Measurements from ENCODE around the gene BLOC1S4.
"Not testable (repeated sequence)": the region's sequence is repeated elsewhere in the genome, so short reads cannot be mapped to it uniquely, and the experiment has no call there.

BLOC1S4 gene

GRCh38 chr4:6716018-6716911 lies at the start of gene BLOC1S4:
Gene BLOC1S4, plus strand, starts transcription at chr4:6716174. Its CDS starts 36 bp downstream, at chr4:6716210.
- Histone ChIP-seq H3K27ac (ENCODE audit: low read depth, low read length) (peak within 1 kb of the TSS; percentile 82), H3K9me3 (ENCODE audit: control insufficient read depth in 1 of 2, low read length in 2 of 2) (no peaks in the 10 kb centered on the region), H3K4me1 (ENCODE audit: control insufficient read depth in 1 of 2, insufficient read depth in 2 of 2, low read length in 2 of 2) (peaks cover 4 to 23% of the 10 kb centered on the region in 2 donors), H3K27me3 (ENCODE audit: control insufficient read depth in 1 of 2, insufficient read depth in 2 of 2, low read length in 2 of 2) (no peaks in the 10 kb centered on the region), H3K4me3 (ENCODE audit: low read depth in 1 of 2, low read length in 2 of 2) (peak within 1 kb of the TSS; percentile 97 to 98), H3K9ac (ENCODE audit: low read depth in 1 of 2, low read length in 2 of 2) (peak within 1 kb of the TSS; percentile 87 to 94), H3K36me3 (ENCODE audit: control insufficient read depth in 1 of 2, insufficient read depth in 2 of 2, low read length in 2 of 2) (no peaks in the 10 kb centered on the region)

DNA sequence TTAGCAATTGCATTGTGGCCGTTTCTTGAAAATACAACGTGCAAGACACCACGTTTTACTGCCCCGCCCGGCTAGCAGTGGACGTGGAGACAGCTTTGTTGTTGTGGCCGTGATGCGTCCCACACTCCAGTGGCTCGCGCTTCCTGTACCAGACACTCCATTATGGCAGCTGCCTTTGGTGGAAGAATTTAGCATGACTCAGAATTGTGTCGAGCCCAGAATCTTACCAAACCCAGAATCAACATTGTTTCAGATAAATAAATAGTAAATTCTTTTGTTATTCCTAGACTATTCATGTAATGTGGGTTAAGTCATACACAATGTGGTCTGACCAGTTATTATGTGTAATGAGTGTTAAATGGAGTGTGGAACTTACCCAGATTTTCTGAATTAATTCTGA lies 47.6 kb upstream of the BLOC1S4 start:
- no peak overlapping the region for H3K9ac ChIP-seq (ENCODE audit: low read depth in 1 of 2, low read length in 2 of 2)
- H3K4me1 ChIP-seq (ENCODE audit: control insufficient read depth in 1 of 2, insufficient read depth in 2 of 2, low read length in 2 of 2), result peaks cover 0 to 4% of the 10 kb centered on the region in 2 donors
- H3K4me3 ChIP-seq (ENCODE audit: low read depth in 1 of 2, low read length in 2 of 2), result no peak overlapping the region
- no peaks in the 10 kb centered on the region for H3K36me3 ChIP-seq (ENCODE audit: control insufficient read depth in 1 of 2, insufficient read depth in 2 of 2, low read length in 2 of 2)
- H3K27me3 ChIP-seq (ENCODE audit: control insufficient read depth in 1 of 2, insufficient read depth in 2 of 2, low read length in 2 of 2), result peaks cover 14 to 18% of the 10 kb centered on the region in 2 donors
- no peak overlapping the region for H3K27ac ChIP-seq (ENCODE audit: low read depth, low read length)
- no peaks in the 10 kb centered on the region for H3K9me3 ChIP-seq (ENCODE audit: control insufficient read depth in 1 of 2, low read length in 2 of 2)

- Histone ChIP-seq H3K4me3 (ENCODE audit: low read depth in 1 of 2, low read length in 2 of 2) (no peak overlapping the region), H3K27ac (ENCODE audit: low read depth, low read length) (no peak overlapping the region), H3K4me1 (ENCODE audit: control insufficient read depth in 1 of 2, insufficient read depth in 2 of 2, low read length in 2 of 2) (peaks cover 17 to 21% of the 10 kb centered on the region in 2 donors), H3K36me3 (ENCODE audit: control insufficient read depth in 1 of 2, insufficient read depth in 2 of 2, low read length in 2 of 2) (no peaks in the 10 kb centered on the region), H3K9me3 (ENCODE audit: control insufficient read depth in 1 of 2, low read length in 2 of 2) (no peaks in the 10 kb centered on the region), H3K27me3 (ENCODE audit: control insufficient read depth in 1 of 2, insufficient read depth in 2 of 2, low read length in 2 of 2) (no peaks in the 10 kb centered on the region), H3K9ac (ENCODE audit: low read depth in 1 of 2, low read length in 2 of 2) (no peak overlapping the region)
These were observed 44.3 kb upstream of the BLOC1S4 start for GRCh38 chr4:6671648-6672047.

GRCh38 chr4:6672131-6672530 lies 43.8 kb upstream of the BLOC1S4 start:
- H3K9ac ChIP-seq (ENCODE audit: low read depth in 1 of 2, low read length in 2 of 2), result no peak overlapping the region

DNA sequence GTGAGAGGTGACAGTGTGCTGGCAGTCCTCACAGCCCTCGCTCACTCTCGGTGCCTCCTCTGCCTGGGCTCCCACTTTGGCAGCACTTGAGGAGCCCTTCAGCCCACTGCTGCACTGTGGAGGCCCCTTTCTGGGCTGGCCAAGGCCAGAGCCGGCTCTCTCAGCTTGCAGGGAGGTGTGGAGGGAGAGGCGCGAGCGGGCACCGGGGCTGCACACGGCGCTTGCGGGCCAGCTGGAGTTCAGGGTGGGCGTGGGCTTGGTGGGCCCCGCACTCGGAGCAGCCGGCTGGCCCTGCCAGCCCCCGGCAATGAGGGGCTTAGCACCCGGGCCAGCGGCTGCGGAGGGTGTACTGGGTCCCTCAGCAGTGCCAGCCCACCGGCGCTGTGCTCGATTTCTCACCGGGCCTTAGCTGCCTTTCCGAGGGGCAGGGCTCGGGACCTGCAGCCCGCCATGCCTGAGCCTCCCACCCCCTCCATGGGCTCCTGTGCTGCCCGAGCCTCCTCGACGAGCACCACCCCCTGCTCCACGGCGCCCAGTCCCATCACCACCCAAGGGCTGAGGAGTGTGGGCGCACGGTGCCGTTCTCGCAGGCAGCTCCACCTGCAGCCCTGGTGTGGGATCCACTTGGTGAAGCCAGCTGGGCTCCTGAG lies 43.3 kb upstream of the BLOC1S4 start:
- H3K27me3 ChIP-seq (ENCODE audit: control insufficient read depth in 1 of 2, insufficient read depth in 2 of 2, low read length in 2 of 2); H3K9ac ChIP-seq (ENCODE audit: low read depth in 1 of 2, low read length in 2 of 2); H3K4me3 ChIP-seq (ENCODE audit: low read depth in 1 of 2, low read length in 2 of 2); H3K9me3 ChIP-seq (ENCODE audit: control insufficient read depth in 1 of 2, low read length in 2 of 2); H3K36me3 ChIP-seq (ENCODE audit: control insufficient read depth in 1 of 2, insufficient read depth in 2 of 2, low read length in 2 of 2); H3K27ac ChIP-seq (ENCODE audit: low read depth, low read length): not testable (repeated sequence)
- peaks cover 17 to 30% of the 10 kb centered on the region in 2 donors for H3K4me1 ChIP-seq (ENCODE audit: control insufficient read depth in 1 of 2, insufficient read depth in 2 of 2, low read length in 2 of 2)

More at GRCh38 chr4:6672131-6672530, 43.8 kb upstream of the BLOC1S4 start:
- Histone ChIP-seq H3K9me3 (ENCODE audit: control insufficient read depth in 1 of 2, low read length in 2 of 2) (no peaks in the 10 kb centered on the region), H3K27me3 (ENCODE audit: control insufficient read depth in 1 of 2, insufficient read depth in 2 of 2, low read length in 2 of 2) (no peaks in the 10 kb centered on the region), H3K36me3 (ENCODE audit: control insufficient read depth in 1 of 2, insufficient read depth in 2 of 2, low read length in 2 of 2) (no peaks in the 10 kb centered on the region), H3K4me3 (ENCODE audit: low read depth in 1 of 2, low read length in 2 of 2) (no peak overlapping the region), H3K27ac (ENCODE audit: low read depth, low read length) (no peak overlapping the region), H3K4me1 (ENCODE audit: control insufficient read depth in 1 of 2, insufficient read depth in 2 of 2, low read length in 2 of 2) (peaks cover 17 to 26% of the 10 kb centered on the region in 2 donors)

DNA sequence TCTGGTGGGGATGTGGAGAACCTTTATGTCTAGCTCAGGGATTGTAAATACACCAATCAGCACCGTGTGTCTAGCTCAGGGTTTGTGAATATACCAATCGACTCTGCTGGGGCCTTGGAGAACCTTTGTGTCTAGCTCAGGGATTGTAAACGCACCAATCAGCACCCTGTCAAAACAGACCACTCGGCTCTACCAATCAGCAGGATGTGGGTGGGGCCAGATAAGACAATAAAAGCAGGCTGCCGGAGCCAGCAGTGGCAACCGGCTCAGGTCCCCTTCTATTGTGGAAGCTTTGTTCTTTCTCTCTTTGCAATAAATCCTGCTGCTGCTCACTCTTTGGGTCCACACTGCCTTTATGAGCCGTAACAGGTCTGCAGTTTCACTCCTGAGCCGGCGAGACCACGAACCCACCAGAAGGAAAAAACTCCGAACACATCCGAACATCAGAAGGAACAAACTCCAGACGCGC lies 42.7 kb upstream of the BLOC1S4 start:
- not testable (repeated sequence) for H3K27me3 ChIP-seq (ENCODE audit: control insufficient read depth in 1 of 2, insufficient read depth in 2 of 2, low read length in 2 of 2); H3K27ac ChIP-seq (ENCODE audit: low read depth, low read length); H3K36me3 ChIP-seq (ENCODE audit: control insufficient read depth in 1 of 2, insufficient read depth in 2 of 2, low read length in 2 of 2); H3K9me3 ChIP-seq (ENCODE audit: control insufficient read depth in 1 of 2, low read length in 2 of 2)
- Histone ChIP-seq H3K9ac (ENCODE audit: low read depth in 1 of 2, low read length in 2 of 2) (peak overlapping the region; percentile 50 to 76), H3K4me1 (ENCODE audit: control insufficient read depth in 1 of 2, insufficient read depth in 2 of 2, low read length in 2 of 2) (peaks cover 17 to 30% of the 10 kb centered on the region in 2 donors), H3K4me3 (ENCODE audit: low read depth in 1 of 2, low read length in 2 of 2) (peak overlapping the region; percentile 63 to 70)

DNA sequence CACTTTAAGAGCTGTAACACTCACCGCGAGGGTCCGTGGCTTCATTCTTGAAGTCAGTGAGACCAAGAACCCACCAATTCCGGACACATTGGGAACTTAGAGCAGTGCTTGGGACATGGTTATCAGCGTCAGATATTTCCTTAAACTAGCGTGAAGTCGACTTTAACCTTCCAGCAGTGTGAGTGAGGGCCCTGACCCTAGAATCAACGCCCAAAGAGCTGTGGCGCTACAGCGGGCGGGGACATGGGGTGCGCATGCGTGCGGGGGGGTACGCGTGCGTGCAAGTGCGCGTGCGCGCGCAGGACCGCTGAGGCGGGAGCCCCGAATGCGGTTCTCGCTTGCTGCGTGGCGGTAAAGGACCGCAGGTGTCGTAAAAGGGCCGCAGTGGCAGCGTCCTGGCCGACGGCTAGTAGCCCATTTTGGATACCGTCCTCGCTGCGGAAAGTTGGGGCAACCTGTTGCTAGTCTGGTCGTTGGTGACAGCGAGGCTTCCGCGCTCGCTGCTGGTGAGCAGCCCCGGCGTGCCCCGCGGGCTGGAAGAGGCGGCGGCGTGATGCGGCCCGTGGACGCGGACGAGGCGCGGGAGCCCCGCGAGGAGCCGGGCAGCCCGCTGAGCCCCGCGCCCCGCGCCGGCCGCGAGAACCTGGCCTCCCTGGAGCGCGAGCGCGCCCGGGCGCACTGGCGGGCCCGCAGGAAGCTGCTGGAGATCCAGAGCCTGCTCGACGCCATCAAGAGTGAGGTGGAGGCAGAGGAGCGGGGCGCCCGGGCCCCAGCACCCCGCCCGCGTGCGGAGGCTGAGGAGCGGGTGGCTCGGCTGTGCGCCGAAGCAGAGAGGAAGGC lies 42.1 kb upstream of the BLOC1S4 start:
- Histone ChIP-seq H3K27ac (ENCODE audit: low read depth, low read length) (peak overlapping the region; percentile 69), H3K36me3 (ENCODE audit: control insufficient read depth in 1 of 2, insufficient read depth in 2 of 2, low read length in 2 of 2) (peaks cover 0 to 4% of the 10 kb centered on the region in 2 donors), H3K4me1 (ENCODE audit: control insufficient read depth in 1 of 2, insufficient read depth in 2 of 2, low read length in 2 of 2) (peaks cover 17 to 30% of the 10 kb centered on the region in 2 donors), H3K9me3 (ENCODE audit: control insufficient read depth in 1 of 2, low read length in 2 of 2) (no peaks in the 10 kb centered on the region), H3K9ac (ENCODE audit: low read depth in 1 of 2, low read length in 2 of 2) (peak overlapping the region; percentile 66 to 76), H3K27me3 (ENCODE audit: control insufficient read depth in 1 of 2, insufficient read depth in 2 of 2, low read length in 2 of 2) (no peaks in the 10 kb centered on the region), H3K4me3 (ENCODE audit: low read depth in 1 of 2, low read length in 2 of 2) (peak overlapping the region; percentile 63 to 70)

DNA sequence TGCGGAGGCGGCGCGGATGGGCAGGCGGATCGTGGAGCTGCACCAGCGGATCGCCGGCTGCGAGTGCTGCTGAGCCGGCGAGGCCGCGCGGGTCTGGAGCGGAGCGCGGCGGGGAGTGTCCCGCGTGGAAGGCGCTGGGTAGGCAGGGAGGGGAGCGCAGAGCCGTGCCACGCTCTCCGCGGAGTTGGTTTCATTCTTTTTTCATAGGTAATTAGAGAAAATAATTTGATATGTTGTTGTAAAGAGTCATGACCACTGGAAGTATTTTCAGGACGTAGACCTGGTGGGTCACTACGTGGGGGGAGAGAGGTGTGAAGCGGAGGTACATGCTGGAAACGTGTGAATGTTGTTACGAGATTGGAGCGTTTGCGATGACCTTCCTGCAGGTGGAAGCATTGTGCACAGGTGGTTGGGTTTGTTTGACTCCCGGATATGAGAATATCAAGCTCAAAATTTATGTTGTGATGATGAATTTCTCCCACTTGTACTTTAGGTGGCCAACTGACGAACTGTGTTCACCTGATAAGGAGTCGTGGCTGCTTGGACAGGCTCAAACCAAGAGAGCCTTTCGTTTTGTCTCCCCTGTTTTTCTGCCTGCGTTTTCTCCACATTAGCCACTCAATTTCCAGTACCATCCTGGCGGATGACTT lies 41.3 kb upstream of the BLOC1S4 start:
- Histone ChIP-seq H3K36me3 (ENCODE audit: control insufficient read depth in 1 of 2, insufficient read depth in 2 of 2, low read length in 2 of 2) (peaks cover 0 to 4% of the 10 kb centered on the region in 2 donors), H3K9me3 (ENCODE audit: control insufficient read depth in 1 of 2, low read length in 2 of 2) (no peaks in the 10 kb centered on the region), H3K27ac (ENCODE audit: low read depth, low read length) (peak overlapping the region; percentile 69), H3K4me3 (ENCODE audit: low read depth in 1 of 2, low read length in 2 of 2) (peak overlapping the region; percentile 63 to 70), H3K9ac (ENCODE audit: low read depth in 1 of 2, low read length in 2 of 2) (peak overlapping the region; percentile 7 to 66), H3K27me3 (ENCODE audit: control insufficient read depth in 1 of 2, insufficient read depth in 2 of 2, low read length in 2 of 2) (no peaks in the 10 kb centered on the region), H3K4me1 (ENCODE audit: control insufficient read depth in 1 of 2, insufficient read depth in 2 of 2, low read length in 2 of 2) (peaks cover 17 to 30% of the 10 kb centered on the region in 2 donors)

- Histone ChIP-seq H3K27me3 (ENCODE audit: control insufficient read depth in 1 of 2, insufficient read depth in 2 of 2, low read length in 2 of 2) (no peaks in the 10 kb centered on the region), H3K9ac (ENCODE audit: low read depth in 1 of 2, low read length in 2 of 2) (peak overlapping the region in 1 of 2 donors; percentile 20), H3K4me1 (ENCODE audit: control insufficient read depth in 1 of 2, insufficient read depth in 2 of 2, low read length in 2 of 2) (peaks cover 17 to 30% of the 10 kb centered on the region in 2 donors), H3K36me3 (ENCODE audit: control insufficient read depth in 1 of 2, insufficient read depth in 2 of 2, low read length in 2 of 2) (peaks cover 0 to 4% of the 10 kb centered on the region in 2 donors), H3K9me3 (ENCODE audit: control insufficient read depth in 1 of 2, low read length in 2 of 2) (no peaks in the 10 kb centered on the region), H3K4me3 (ENCODE audit: low read depth in 1 of 2, low read length in 2 of 2) (peak overlapping the region in 1 of 2 donors; percentile 34), H3K27ac (ENCODE audit: low read depth, low read length) (no peak overlapping the region)
These were observed 39.0 kb upstream of the BLOC1S4 start for GRCh38 chr4:6676722-6677558.
